GM15510 (cell line): ENCODE results near the gene COL23A1.

ENCODE experiments used
- POLR2A ChIP-seq: IDR thresholded peaks from 3 replicates; pipeline ENCODE4 v1.6.1; 2011; ENCODE audit warnings: borderline replicate concordance; ENCODE audit not compliant: insufficient read length; ENCODE audit errors: extremely low read depth

The COL23A1 gene

GRCh38 chr5:178461004-178461730, 129.0 kb downstream of the COL23A1 start:
- TF ChIP-seq POLR2A, result no peak

- no peak for TF ChIP-seq POLR2A
These were observed 129.6 kb downstream of the COL23A1 start for GRCh38 chr5:178460598-178460997.

GRCh38 chr5:178460174-178460573, 130.0 kb downstream of the COL23A1 start:
- no peak for TF ChIP-seq POLR2A

- no peak for TF ChIP-seq POLR2A
These were observed 132.1 kb downstream of the COL23A1 start for GRCh38 chr5:178458140-178458539.

GRCh38 chr5:178457471-178457870, 132.7 kb downstream of the COL23A1 start:
- TF ChIP-seq POLR2A, result no peak

- no peak for TF ChIP-seq POLR2A
These were observed 134.7 kb downstream of the COL23A1 start for GRCh38 chr5:178455480-178455835.

- TF ChIP-seq POLR2A, result no peak
These were observed 135.2 kb downstream of the COL23A1 start for GRCh38 chr5:178454821-178455479.

- TF ChIP-seq POLR2A, result no peak
These were observed 135.9 kb downstream of the COL23A1 start for GRCh38 chr5:178454303-178454702.

- TF ChIP-seq POLR2A, result no peak
These were observed 137.0 kb downstream of the COL23A1 start for GRCh38 chr5:178453224-178453623.

GRCh38 chr5:178450121-178451028, 139.8 kb downstream of the COL23A1 start:
- no peak for TF ChIP-seq POLR2A

- TF ChIP-seq POLR2A, result no peak
These were observed 140.8 kb downstream of the COL23A1 start for GRCh38 chr5:178449163-178450070.

GRCh38 chr5:178445534-178445933, 144.7 kb downstream of the COL23A1 start:
- TF ChIP-seq POLR2A, result no peak

- no peak for TF ChIP-seq POLR2A
These were observed 147.6 kb downstream of the COL23A1 start for GRCh38 chr5:178442405-178443257.

- TF ChIP-seq POLR2A, result no peak
These were observed 148.5 kb downstream of the COL23A1 start for GRCh38 chr5:178441486-178442270.
